IMR-90 (cell line): ENCODE results near the gene FOLR2. TPM values are rescaled to one million over a fixed set of nuclear protein-coding genes. Genes with fewer than 3 reads are reported as not detected.

Source experiments
- ATAC-seq: fragments of 200-7000 bp; cut with Tn5 transposase; 2 replicates; pipeline ENCODE4 v1.9.1; 2020; ENCODE audit warnings: low read depth, mild to moderate bottlenecking, moderate library complexity
- BruUV-seq: library from RNA; stranded (reverse); fragments of 400-500 nt; replicated peaks from 2 replicates; lab custom pipeline; 2021; lab: Mats Ljungman, UMichigan
- CTCF ChIA-PET: fragments of 300-600 bp; formaldehyde crosslinking; extraction: SDS; loops from one replicate; lab custom pipeline; 2021; ENCODE audit warnings: antibody characterized with exemption; lab: Yijun Ruan, JAX
- POLR2A ChIA-PET: fragments of 300-600 bp; sonication (Branson Sonifier 250); formaldehyde crosslinking; loops from one replicate; lab custom pipeline; 2022; ENCODE audit warnings: antibody characterized with exemption; ENCODE audit not compliant: unreplicated experiment; lab: Charles Lee
- DNase-seq: peaks from one replicate; pipeline ENCODE4 v3.0.0; 2013
- H2AFZ ChIP-seq: replicated peaks from 2 replicates; pipeline ENCODE3; 2013; ENCODE audit warnings: low read length, mild to moderate bottlenecking; ENCODE audit not compliant: poor library complexity
- H2AK5ac ChIP-seq: 2 replicates; pipeline ENCODE4 v1.6.1; 2013; ENCODE audit warnings: low read depth, low read length, inconsistent platforms
- H2AK9ac ChIP-seq: replicated peaks from 2 replicates; pipeline ENCODE3; 2013; ENCODE audit warnings: mild to moderate bottlenecking, low read depth, low read length, moderate library complexity; ENCODE audit not compliant: poor library complexity
- H2BK120ac ChIP-seq: 2 replicates; pipeline ENCODE4 v1.6.1; 2013; ENCODE audit warnings: low read depth, low read length, inconsistent platforms
- H2BK15ac ChIP-seq: 3 replicates; pipeline ENCODE4 v1.6.1; 2013; ENCODE audit warnings: low read depth, low read length, inconsistent platforms
- H2BK20ac ChIP-seq: 2 replicates; pipeline ENCODE4 v1.6.1; 2013; ENCODE audit warnings: low read depth, mild to moderate bottlenecking, inconsistent platforms, low read length, moderate library complexity
- H2BK5ac ChIP-seq: 2 replicates; pipeline ENCODE4 v1.6.1; 2013; ENCODE audit warnings: mild to moderate bottlenecking, low read depth, low read length, inconsistent platforms; ENCODE audit not compliant: poor library complexity, severe bottlenecking
- H3K14ac ChIP-seq: replicated peaks from 2 replicates; pipeline ENCODE4 v1.6.1; 2013; ENCODE audit warnings: low read depth, low read length, inconsistent platforms
- H3K18ac ChIP-seq: 2 replicates; pipeline ENCODE4 v1.6.1; 2013; ENCODE audit warnings: low read depth, low read length, control low read depth
- H3K23ac ChIP-seq: 2 replicates; pipeline ENCODE4 v1.6.1; 2013; ENCODE audit warnings: low read depth, low read length, inconsistent platforms
- H3K27ac ChIP-seq: 2 replicates; pipeline ENCODE4 v1.5.1; 2013; ENCODE audit warnings: mild to moderate bottlenecking, control low read depth, low read length; ENCODE audit not compliant: insufficient read depth
- H3K27me3 ChIP-seq: 2 replicates; pipeline ENCODE4 v1.6.1; 2013; ENCODE audit warnings: low read length; ENCODE audit not compliant: control insufficient read depth, insufficient read depth
- H3K36me3 ChIP-seq: 2 replicates; pipeline ENCODE4 v1.6.1; 2013; ENCODE audit warnings: low read length, mixed read lengths; ENCODE audit not compliant: control insufficient read depth, insufficient read depth
- H3K4ac ChIP-seq: 2 replicates; pipeline ENCODE4 v1.6.1; 2013; ENCODE audit warnings: low read depth, low read length, inconsistent platforms
- H3K4me1 ChIP-seq: 2 replicates; pipeline ENCODE4 v1.6.1; 2013; ENCODE audit warnings: low read length, mixed read lengths; ENCODE audit not compliant: control insufficient read depth, insufficient read depth
- H3K4me2 ChIP-seq: 2 replicates; pipeline ENCODE4 v1.6.1; 2013; ENCODE audit warnings: low read depth, mild to moderate bottlenecking, control low read depth, low read length, moderate library complexity
- H3K4me3 ChIP-seq: 2 replicates; pipeline ENCODE4 v1.5.1; 2013; ENCODE audit warnings: low read depth, mild to moderate bottlenecking, control low read depth, low read length, moderate library complexity; ENCODE audit not compliant: insufficient read depth
- H3K56ac ChIP-seq: 2 replicates; pipeline ENCODE4 v1.6.1; 2013; ENCODE audit warnings: low read length, inconsistent platforms; ENCODE audit not compliant: insufficient read depth; ENCODE audit errors: extremely low read depth
- H3K79me1 ChIP-seq, 2 experiments: 2 replicates each; pipeline ENCODE4 v1.6.1; 2013; ENCODE audit warnings: low read length in 2 of 2, inconsistent platforms in 1 of 2, low read depth in 1 of 2
- H3K9ac ChIP-seq: 2 replicates; pipeline ENCODE4 v1.6.1; 2013; ENCODE audit warnings: low read depth, low read length, control low read depth
- H3K9me1 ChIP-seq: 2 replicates; pipeline ENCODE4 v1.6.1; 2013; ENCODE audit warnings: low read length, inconsistent platforms; ENCODE audit not compliant: insufficient read depth
- H3K9me3 ChIP-seq: 2 replicates; pipeline ENCODE4 v1.6.1; 2013; ENCODE audit warnings: low read length; ENCODE audit not compliant: control insufficient read depth, insufficient read depth
- H4K20me1 ChIP-seq: 2 replicates; pipeline ENCODE4 v1.6.1; 2013; ENCODE audit warnings: low read length, inconsistent platforms; ENCODE audit not compliant: insufficient read depth
- H4K5ac ChIP-seq: 2 replicates; pipeline ENCODE4 v1.6.1; 2013; ENCODE audit warnings: mild to moderate bottlenecking, low read depth, low read length, control low read depth
- H4K8ac ChIP-seq, 2 experiments: 2 replicates each; pipeline ENCODE4 v1.6.1; 2013; ENCODE audit warnings: low read depth in 2 of 2, low read length in 2 of 2, control low read depth in 1 of 2, inconsistent platforms in 1 of 2
- H4K91ac ChIP-seq: 2 replicates; pipeline ENCODE4 v1.6.1; 2013; ENCODE audit warnings: low read depth, low read length, inconsistent platforms; ENCODE audit not compliant: insufficient read depth
- CEBPB ChIP-seq: IDR thresholded peaks from 2 replicates; pipeline ENCODE4 v1.6.1; 2012; ENCODE audit warnings: low read depth, low read length, improper control_type of control experiment
- CHD1 ChIP-seq: IDR thresholded peaks from 2 replicates; pipeline ENCODE4 v1.6.1; 2012; ENCODE audit warnings: low read depth, low read length, improper control_type of control experiment
- MAFK ChIP-seq: IDR thresholded peaks from 2 replicates; pipeline ENCODE4 v1.6.1; 2012; ENCODE audit warnings: low read depth, low read length, improper control_type of control experiment
- MAZ ChIP-seq: IDR thresholded peaks from 2 replicates; pipeline ENCODE4 v1.6.1; 2012; ENCODE audit warnings: low read depth, mild to moderate bottlenecking, low read length, improper control_type of control experiment, moderate library complexity, borderline replicate concordance
- MXI1 ChIP-seq: IDR thresholded peaks from 2 replicates; pipeline ENCODE4 v1.6.1; 2012; ENCODE audit warnings: low read depth, mild to moderate bottlenecking, low read length, moderate library complexity, borderline replicate concordance
- NFE2L2 ChIP-seq: fragments of 150-350 bp; IDR thresholded peaks from 2 replicates; pipeline ENCODE4 v1.6.1; 2016; ENCODE audit warnings: low read depth, mild to moderate bottlenecking, low read length
- POLR2A ChIP-seq: IDR thresholded peaks from 2 replicates; pipeline ENCODE4 v1.6.1; 2012; ENCODE audit warnings: mild to moderate bottlenecking, low read depth, low read length
- RAD21 ChIP-seq: IDR thresholded peaks from 2 replicates; pipeline ENCODE4 v1.6.1; 2012; ENCODE audit warnings: low read length, improper control_type of control experiment
- RCOR1 ChIP-seq: IDR thresholded peaks from 2 replicates; pipeline ENCODE4 v1.6.1; 2012; ENCODE audit warnings: mild to moderate bottlenecking, low read length, improper control_type of control experiment; ENCODE audit not compliant: insufficient replicate concordance
- WGBS, 2 experiments: methylation state at CpG; one replicate each; pipeline versions ENCODE4 v1.1.5 to v1.1.7; 2013; ENCODE audit warnings: missing lambda C conversion rate in 2 of 2; ENCODE audit not compliant: insufficient read length in 1 of 2; ENCODE audit errors: extremely low coverage in 2 of 2; 5-methylcytosine and 5-hydroxymethylcytosine counted together
- dilution Hi-C: fragments of 300-500 bp; cut with HindIII; formaldehyde crosslinking; loops from one replicate; pipeline ENCODE4 v1.14.3; 2018; ENCODE audit warnings: low sequenced_read_pairs; ENCODE audit not compliant: unreplicated experiment
- in situ Hi-C: fragments of 300-500 bp; cut with MboI; formaldehyde crosslinking; loops from 3 replicates; pipeline ENCODE4 v1.14.3; 2019; ENCODE audit warnings: low sequenced_read_pairs, inconsistent platforms, mixed read lengths
- intact Hi-C: fragments of 100-400 bp; cut with micrococcal nuclease; formaldehyde crosslinking; loops from 2 replicates; pipeline ENCODE4 v1.10.0; 2022
- polyA plus RNA-seq, 3 experiments: library from polyadenylated mRNA; depleted of rRNA; stranded (reverse); fragments of >200 nt; gene quantifications; 2 replicates each; pipeline ENCODE4 v1.2.3, GENCODE V29; 2012; ENCODE audit warnings: low replicate concordance in 1 of 3
- total RNA-seq: library from RNA; depleted of rRNA; stranded (reverse); fragments of >200 nt; gene quantifications from 2 replicates; pipeline ENCODE4 v1.2.3, GENCODE V29; 2012
- TF ChIP-seq, protein P1 (sequence below): conservative IDR thresholded peaks from 2 replicates; pipeline ENCODE4 v1.5.1; 2012; ENCODE audit warnings: mild to moderate bottlenecking, low read depth, low read length, improper control_type of control experiment
- TF ChIP-seq, protein P2 (sequence below): fragments of 150-350 bp; IDR thresholded peaks from 2 replicates; pipeline ENCODE4 v1.6.1; 2016; ENCODE audit warnings: low read depth, mild to moderate bottlenecking, low read length, moderate library complexity, borderline replicate concordance
- TF ChIP-seq, protein P3 (sequence below): fragments of 150-350 bp; IDR thresholded peaks from 2 replicates; pipeline ENCODE4 v1.6.1; 2017; ENCODE audit warnings: mild to moderate bottlenecking, antibody characterized with exemption, low read length, low read depth

Gene FOLR2
- total and polyA plus RNA-seq, 2 of the 4 experiments (the other 2 are of a cell fraction): not detected

DNA sequence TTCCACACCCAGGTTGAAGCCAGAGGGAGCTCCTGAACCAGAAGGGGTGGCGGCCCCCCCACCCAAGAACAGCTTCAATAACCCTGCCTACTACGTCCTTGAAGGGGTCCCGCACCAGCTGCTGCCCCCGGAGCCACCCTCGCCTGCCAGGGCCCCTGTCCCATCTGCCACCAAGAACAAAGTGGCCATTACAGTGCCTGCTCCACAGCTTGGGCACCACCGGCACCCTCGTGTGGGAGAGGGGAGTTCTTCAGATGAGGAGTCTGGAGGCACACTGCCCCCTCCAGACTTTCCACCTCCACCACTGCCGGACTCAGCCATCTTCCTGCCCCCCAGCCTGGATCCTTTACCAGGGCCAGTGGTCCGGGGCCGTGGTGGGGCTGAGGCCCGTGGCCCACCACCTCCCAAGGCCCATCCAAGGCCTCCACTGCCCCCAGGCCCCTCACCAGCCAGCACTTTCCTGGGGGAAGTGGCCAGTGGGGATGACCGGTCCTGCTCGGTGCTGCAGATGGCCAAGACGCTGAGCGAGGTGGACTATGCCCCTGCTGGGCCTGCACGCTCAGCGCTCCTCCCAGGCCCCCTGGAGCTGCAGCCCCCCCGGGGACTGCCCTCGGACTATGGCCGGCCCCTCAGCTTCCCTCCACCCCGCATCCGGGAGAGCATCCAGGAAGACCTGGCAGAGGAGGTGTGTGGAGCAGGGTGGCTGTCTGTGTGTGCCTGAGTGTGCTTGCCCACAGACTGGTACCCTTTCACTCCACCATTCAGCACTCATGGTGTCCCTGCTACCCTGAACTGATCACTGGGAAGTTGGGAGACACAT is 20.7 kb downstream of the FOLR2 start:
- POLR2A ChIA-PET: no interaction called here
- no peak overlapping the region for H2BK5ac ChIP-seq
- H2AFZ ChIP-seq: peak overlapping the region; percentile 79
- no peak overlapping the region for H3K27ac ChIP-seq
- H3K27me3 ChIP-seq: peaks cover 23% of the 10 kb centered on the region
- no peak overlapping the region for H3K4ac ChIP-seq
- no CpG with 5 or more reads among the region's 22 CpGs for WGBS, 2 experiments
- H3K36me3 ChIP-seq: peaks cover 54% of the 10 kb centered on the region
- H2AK9ac ChIP-seq: no peak overlapping the region
- no peak overlapping the region for H3K9ac ChIP-seq
- intact Hi-C loops (no loop called here), dilution Hi-C loops (no loop called here), in situ Hi-C loops (loop anchor here (5.0 kb wide), 1 partner anchor 210 kb away; no protein-coding TSS in a partner anchor)
- peaks cover 6 to 16% of the 10 kb centered on the region in 2 experiments; a peak in 3 of 4 replicates for H3K79me1 ChIP-seq
- no peak overlapping the region for H2AK5ac ChIP-seq
- DNase-seq: no peak
- ATAC-seq: no peak
- H3K23ac ChIP-seq: no peak overlapping the region
- TF ChIP-seq POLR2A (no peak), RCOR1 (no peak), MAFK (no peak), MXI1 (no peak), MAZ (no peak), CHD1 (no peak), CEBPB (no peak), NFE2L2 (no peak), RAD21 (no peak)
- TF ChIP-seq, protein P1, sequence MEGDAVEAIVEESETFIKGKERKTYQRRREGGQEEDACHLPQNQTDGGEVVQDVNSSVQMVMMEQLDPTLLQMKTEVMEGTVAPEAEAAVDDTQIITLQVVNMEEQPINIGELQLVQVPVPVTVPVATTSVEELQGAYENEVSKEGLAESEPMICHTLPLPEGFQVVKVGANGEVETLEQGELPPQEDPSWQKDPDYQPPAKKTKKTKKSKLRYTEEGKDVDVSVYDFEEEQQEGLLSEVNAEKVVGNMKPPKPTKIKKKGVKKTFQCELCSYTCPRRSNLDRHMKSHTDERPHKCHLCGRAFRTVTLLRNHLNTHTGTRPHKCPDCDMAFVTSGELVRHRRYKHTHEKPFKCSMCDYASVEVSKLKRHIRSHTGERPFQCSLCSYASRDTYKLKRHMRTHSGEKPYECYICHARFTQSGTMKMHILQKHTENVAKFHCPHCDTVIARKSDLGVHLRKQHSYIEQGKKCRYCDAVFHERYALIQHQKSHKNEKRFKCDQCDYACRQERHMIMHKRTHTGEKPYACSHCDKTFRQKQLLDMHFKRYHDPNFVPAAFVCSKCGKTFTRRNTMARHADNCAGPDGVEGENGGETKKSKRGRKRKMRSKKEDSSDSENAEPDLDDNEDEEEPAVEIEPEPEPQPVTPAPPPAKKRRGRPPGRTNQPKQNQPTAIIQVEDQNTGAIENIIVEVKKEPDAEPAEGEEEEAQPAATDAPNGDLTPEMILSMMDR: no peak
- TF ChIP-seq, protein P2, sequence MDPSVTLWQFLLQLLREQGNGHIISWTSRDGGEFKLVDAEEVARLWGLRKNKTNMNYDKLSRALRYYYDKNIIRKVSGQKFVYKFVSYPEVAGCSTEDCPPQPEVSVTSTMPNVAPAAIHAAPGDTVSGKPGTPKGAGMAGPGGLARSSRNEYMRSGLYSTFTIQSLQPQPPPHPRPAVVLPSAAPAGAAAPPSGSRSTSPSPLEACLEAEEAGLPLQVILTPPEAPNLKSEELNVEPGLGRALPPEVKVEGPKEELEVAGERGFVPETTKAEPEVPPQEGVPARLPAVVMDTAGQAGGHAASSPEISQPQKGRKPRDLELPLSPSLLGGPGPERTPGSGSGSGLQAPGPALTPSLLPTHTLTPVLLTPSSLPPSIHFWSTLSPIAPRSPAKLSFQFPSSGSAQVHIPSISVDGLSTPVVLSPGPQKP: no peak
- TF ChIP-seq, protein P3, sequence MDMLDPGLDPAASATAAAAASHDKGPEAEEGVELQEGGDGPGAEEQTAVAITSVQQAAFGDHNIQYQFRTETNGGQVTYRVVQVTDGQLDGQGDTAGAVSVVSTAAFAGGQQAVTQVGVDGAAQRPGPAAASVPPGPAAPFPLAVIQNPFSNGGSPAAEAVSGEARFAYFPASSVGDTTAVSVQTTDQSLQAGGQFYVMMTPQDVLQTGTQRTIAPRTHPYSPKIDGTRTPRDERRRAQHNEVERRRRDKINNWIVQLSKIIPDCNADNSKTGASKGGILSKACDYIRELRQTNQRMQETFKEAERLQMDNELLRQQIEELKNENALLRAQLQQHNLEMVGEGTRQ: no peak
- BruUV-seq: no TSS peak
- CTCF ChIA-PET: interaction anchor here (0.5 kb wide), 2 partner anchors 116 to 209 kb away, joined by 3 to 4 read pairs; no protein-coding TSS in a partner anchor
- H4K20me1 ChIP-seq: peaks cover 50% of the 10 kb centered on the region
- H2BK120ac ChIP-seq: no peak overlapping the region
- H4K8ac ChIP-seq: no peak overlapping the region
- H3K4me3 ChIP-seq: no peak overlapping the region
- no peak overlapping the region for H2BK15ac ChIP-seq
- no peak overlapping the region for H4K91ac ChIP-seq
- no peak overlapping the region for H4K5ac ChIP-seq
- peaks cover 2% of the 10 kb centered on the region; the same call in 1 of the 2 replicates for H3K4me1 ChIP-seq
- H2BK20ac ChIP-seq: no peak overlapping the region
- H3K9me1 ChIP-seq: no peaks in the 10 kb centered on the region
- no peak overlapping the region for H3K56ac ChIP-seq
- H3K9me3 ChIP-seq: no peaks in the 10 kb centered on the region; the same call in 1 of the 2 replicates
- no peak overlapping the region for H3K4me2 ChIP-seq
- H3K14ac ChIP-seq: no peak overlapping the region
- H3K18ac ChIP-seq: no peak overlapping the region
